CD8-positive, alpha-beta memory T cell (primary cell): ENCODE measurements around the gene PCK2. TPM values are rescaled to one million over a fixed set of nuclear protein-coding genes. Genes with fewer than 3 reads are reported as not detected.
A peak's percentile ranks its signal among the peaks of the same experiment; 100 is the strongest.
"Not testable (repeated sequence)": the region's sequence is repeated elsewhere in the genome, so short reads cannot be mapped to it uniquely, and the experiment has no call there.

Source experiments
- CTCF ChIA-PET: fragments of 350-600 bp; sonication (Branson Sonifier 250); formaldehyde crosslinking; loops from one replicate; lab custom pipeline; 2021; ENCODE audit warnings: antibody characterized with exemption; lab: Charles Lee
- POLR2A ChIA-PET: fragments of 350-600 bp; sonication (Branson Sonifier 250); formaldehyde crosslinking; loops from one replicate; lab custom pipeline; 2021; ENCODE audit warnings: antibody characterized with exemption; lab: Charles Lee
- DNase-seq, 5 donors: peaks; one replicate each; pipeline versions ENCODE4 v3.0.0 to v3.0.0-alpha.2; 2020 to 2022; ENCODE audit warnings: mixed read lengths in 1 of 5
- H3K27ac ChIP-seq: one replicate; pipeline ENCODE4 v1.7.0; 2013; ENCODE audit warnings: low read depth, mild to moderate bottlenecking, low read length, moderate library complexity
- H3K27me3 ChIP-seq: 2 replicates; pipeline ENCODE4 v1.7.0; 2013; ENCODE audit warnings: low read length, mild to moderate bottlenecking; ENCODE audit not compliant: insufficient read depth, poor library complexity, severe bottlenecking
- H3K36me3 ChIP-seq: 2 replicates; pipeline ENCODE4 v1.7.0; 2013; ENCODE audit warnings: mild to moderate bottlenecking, low read length, moderate library complexity; ENCODE audit not compliant: insufficient read depth
- H3K4me1 ChIP-seq: 2 replicates; pipeline ENCODE4 v1.7.0; 2013; ENCODE audit warnings: mild to moderate bottlenecking, low read length, moderate library complexity; ENCODE audit not compliant: insufficient read depth
- H3K4me3 ChIP-seq: 2 replicates; pipeline ENCODE4 v1.7.0; 2013; ENCODE audit warnings: mild to moderate bottlenecking, low read length
- H3K9me3 ChIP-seq: 2 replicates; pipeline ENCODE4 v1.7.0; 2013; ENCODE audit warnings: mild to moderate bottlenecking, low read length
- H3K27ac Mint-ChIP-seq, 8 donors: one replicate each; pipeline ENCODE4 v1.8.0; 2020 to 2021; ENCODE audit warnings: mixed read lengths in 8 of 8, mild to moderate bottlenecking in 6 of 8, inconsistent platforms in 3 of 8, moderate library complexity in 3 of 8
- H3K27me3 Mint-ChIP-seq, 2 donors: one replicate each; pipeline ENCODE4 v1.8.0; 2020 to 2021; ENCODE audit warnings: mixed read lengths in 2 of 2, mild to moderate bottlenecking in 1 of 2, moderate library complexity in 1 of 2
- H3K36me3 Mint-ChIP-seq, 3 donors: one replicate each; pipeline ENCODE4 v1.8.0; 2020 to 2021; ENCODE audit warnings: mixed read lengths in 3 of 3, inconsistent platforms in 1 of 3, mild to moderate bottlenecking in 1 of 3
- H3K4me1 Mint-ChIP-seq, 3 donors: one replicate each; pipeline ENCODE4 v1.8.0; 2020 to 2021; ENCODE audit warnings: mixed read lengths in 3 of 3, inconsistent platforms in 1 of 3, mild to moderate bottlenecking in 1 of 3
- H3K4me3 Mint-ChIP-seq, 7 donors: one replicate each; pipeline ENCODE4 v1.8.0; 2020 to 2021; ENCODE audit warnings: mixed read lengths in 7 of 7, mild to moderate bottlenecking in 6 of 7, moderate library complexity in 4 of 7, inconsistent platforms in 2 of 7
- H3K9me3 Mint-ChIP-seq, 5 donors: one replicate each; pipeline ENCODE4 v1.8.0; 2020 to 2022; ENCODE audit warnings: mixed read lengths in 5 of 5, mild to moderate bottlenecking in 3 of 5, moderate library complexity in 2 of 5, inconsistent platforms in 1 of 5
- polyA plus RNA-seq: library from polyadenylated mRNA; unstranded; fragments of 300-500 nt; fragmentation: Illumina TruSeq; gene quantifications from one replicate; pipeline ENCODE4 v1.2.3, GENCODE V29; 2021
- total RNA-seq, 2 experiments: library from RNA; stranded (reverse); gene quantifications; one replicate each; pipeline ENCODE4 v1.2.3, GENCODE V29; 2021

The PCK2 gene
- total RNA-seq (10 to 100 TPM; 79.6 to 88.3 TPM), polyA plus RNA-seq (16.9 TPM)

GRCh38 chr14:24093901-24094840 is at the start of gene PCK2:
PCK2 (plus strand) TSS chr14:24094311; CDS start chr14:24094406, 95 bp downstream.
- Histone ChIP-seq H3K27me3 (no peaks in the 10 kb centered on the region), H3K36me3 (no peaks in the 10 kb centered on the region), H3K4me1 (peaks cover 16% of the 10 kb centered on the region), H3K9me3 (no peaks in the 10 kb centered on the region), H3K27ac (peak within 1 kb of the TSS; percentile 83), H3K4me3 (peak within 1 kb of the TSS; percentile 93)
- peak within 1 kb of the TSS; percentile 65 to 98 (median 95) for H3K27ac Mint-ChIP-seq
- H3K4me3 Mint-ChIP-seq, result peak within 1 kb of the TSS; percentile 93 to 99 (median 97)
- no peaks in the 10 kb centered on the region for H3K27me3 Mint-ChIP-seq
- ChIA-PET POLR2A (interaction anchor here (1.0 to 4.9 kb wide), 4 partner anchors 13 to 119 kb away, joined by 5 to 29 read pairs (median 16); partner anchors contain the start of genes CHMP4A, DCAF11 and NRL), CTCF (interaction anchor here (0.9 to 12.1 kb wide), 7 partner anchors 11 to 148 kb away, joined by 3 to 185 read pairs (median 5); partner anchors contain the start of genes CARMIL3 and TINF2)
- DNase-seq, result peak; percentile 63 to 77 (median 67)
- H3K9me3 Mint-ChIP-seq, result no peaks in the 10 kb centered on the region
- H3K36me3 Mint-ChIP-seq, result peaks cover 0 to 21% (median 1%) of the 10 kb centered on the region in 3 donors
- H3K4me1 Mint-ChIP-seq, result peaks cover 28 to 37% (median 37%) of the 10 kb centered on the region in 3 donors

DNA sequence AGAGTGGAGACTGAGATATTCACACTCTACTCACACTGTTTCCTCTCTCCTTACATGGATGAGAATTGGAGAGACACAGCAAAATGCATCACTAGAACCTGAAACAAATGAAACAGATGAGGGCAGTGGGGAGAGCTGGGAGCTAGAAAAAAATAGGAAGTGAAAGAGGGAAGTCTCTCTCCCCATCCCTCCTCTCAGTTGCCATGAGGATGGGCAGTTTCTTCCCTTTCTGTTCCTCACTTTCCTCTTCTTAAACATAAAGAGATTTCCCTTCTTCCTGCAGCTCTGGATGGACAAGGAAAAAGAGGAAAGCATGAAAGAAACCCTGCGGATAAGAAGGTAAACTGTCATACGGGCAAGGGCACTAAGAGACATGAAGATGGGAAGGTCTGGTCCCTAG is 45.1 kb upstream of the PCK2 start:
- H3K9me3 Mint-ChIP-seq, DNase-seq, H3K27ac Mint-ChIP-seq, POLR2A ChIA-PET, H3K9me3 ChIP-seq, H3K27me3 ChIP-seq, H3K4me1 ChIP-seq, H3K36me3 ChIP-seq, H3K4me3 ChIP-seq, H3K27ac ChIP-seq, H3K36me3 Mint-ChIP-seq: not testable (repeated sequence)
- Mint-ChIP-seq H3K27me3 (peaks cover 0 to 21% of the 10 kb centered on the region in 2 donors), H3K4me1 (peaks cover 22 to 34% (median 29%) of the 10 kb centered on the region in 3 donors), H3K4me3 (peak overlapping the region in 1 of 7 donors; percentile 34)
- CTCF ChIA-PET, result interaction anchor here (1.8 kb wide), 1 partner anchor 285 kb away, joined by 4 read pairs; no protein-coding TSS in a partner anchor

- H3K9me3 Mint-ChIP-seq, H3K36me3 ChIP-seq, H3K27ac ChIP-seq, H3K4me3 ChIP-seq, POLR2A ChIA-PET, H3K9me3 ChIP-seq, DNase-seq, H3K4me1 ChIP-seq, H3K36me3 Mint-ChIP-seq, H3K27me3 ChIP-seq: not testable (repeated sequence)
- H3K27me3 Mint-ChIP-seq, result peaks cover 0 to 15% of the 10 kb centered on the region in 2 donors
- H3K27ac Mint-ChIP-seq, result peak overlapping the region in 1 of 8 donors; percentile 47
- H3K4me1 Mint-ChIP-seq, result peaks cover 16 to 20% (median 19%) of the 10 kb centered on the region in 3 donors
- CTCF ChIA-PET, result interaction anchor here (1.8 to 2.2 kb wide), 4 partner anchors 30 to 283 kb away, joined by 4 to 14 read pairs (median 10); no protein-coding TSS in a partner anchor
- H3K4me3 Mint-ChIP-seq, result peak overlapping the region; percentile 77 to 86 (median 79)
Observed at GRCh38 chr14:24050753-24051152, 43.4 kb upstream of the PCK2 start.

GRCh38 chr14:24051176-24051788 is 42.8 kb upstream of the PCK2 start:
- DNase-seq, result no peak
- H3K27ac Mint-ChIP-seq, result peak overlapping the region in 4 of 8 donors; percentile 33 to 84 (median 50)
- H3K36me3 Mint-ChIP-seq, result peaks cover 0 to 1% (median 0%) of the 10 kb centered on the region in 3 donors
- Histone ChIP-seq H3K4me1 (peaks cover 9% of the 10 kb centered on the region), H3K36me3 (no peaks in the 10 kb centered on the region), H3K9me3 (no peaks in the 10 kb centered on the region), H3K27me3 (no peaks in the 10 kb centered on the region), H3K27ac (no peak overlapping the region), H3K4me3 (peak overlapping the region; percentile 66)
- peaks cover 0 to 12% of the 10 kb centered on the region in 2 donors for H3K27me3 Mint-ChIP-seq
- POLR2A ChIA-PET, result interaction anchor here (1.4 kb wide), 1 partner anchor 30 kb away, joined by 5 read pairs; no protein-coding TSS in a partner anchor
- CTCF ChIA-PET, result interaction anchor here (0.8 to 2.2 kb wide), 6 partner anchors 29 to 573 kb away, joined by 3 to 14 read pairs (median 6); no protein-coding TSS in a partner anchor
- H3K4me1 Mint-ChIP-seq, result peaks cover 15 to 20% (median 18%) of the 10 kb centered on the region in 3 donors
- no peaks in the 10 kb centered on the region for H3K9me3 Mint-ChIP-seq
- peak overlapping the region; percentile 77 to 86 (median 79) for H3K4me3 Mint-ChIP-seq

DNA sequence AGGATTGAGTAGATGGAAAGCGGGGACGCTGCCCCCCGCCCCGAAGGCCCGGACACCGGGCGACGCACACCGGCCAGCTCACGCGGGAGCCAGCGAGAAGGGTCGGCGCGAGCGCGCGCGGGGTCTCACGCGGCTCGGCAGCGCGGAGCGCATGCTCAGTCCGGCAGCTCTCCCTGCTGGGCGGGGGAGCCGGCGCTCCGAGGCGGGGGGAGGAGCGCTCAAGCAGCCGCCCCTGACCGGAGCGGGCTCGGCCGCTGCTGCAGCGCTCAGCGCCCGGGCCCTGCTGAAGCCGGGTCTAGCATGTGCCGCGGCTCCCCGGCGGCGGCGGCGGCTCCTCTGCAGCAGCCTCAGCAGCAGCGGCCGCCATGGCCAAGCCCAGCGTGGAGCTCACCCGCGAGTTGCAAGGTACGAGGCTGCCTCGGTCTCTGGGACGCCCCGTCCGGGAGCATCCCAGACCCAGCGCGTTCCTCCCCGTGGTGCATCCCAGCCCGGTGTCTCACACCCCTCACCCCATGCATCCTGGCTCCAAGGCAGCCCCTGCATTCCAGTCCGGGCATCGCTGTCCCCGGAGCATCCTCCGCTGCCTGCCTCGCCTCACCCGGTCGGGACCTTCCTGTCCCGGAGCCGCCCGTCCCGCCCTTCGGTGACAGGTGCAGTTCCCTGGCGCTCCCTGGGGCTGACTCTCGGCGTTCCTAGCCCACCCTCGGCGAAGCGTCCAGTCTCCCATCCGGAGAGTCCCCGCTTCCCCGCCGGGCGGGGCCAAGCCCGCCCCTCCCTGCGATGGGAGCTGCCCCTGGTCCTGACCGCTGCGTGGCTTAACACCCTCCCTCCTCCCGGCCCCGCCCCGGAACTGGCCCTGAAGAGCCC is 42.1 kb upstream of the PCK2 start, which contains the start of gene CARMIL3:
Gene CARMIL3 (plus strand): TSS at position 221 of the 867 bp plus-strand sequence. CDS start 145 bp downstream, at position 366.
- no peaks in the 10 kb centered on the region for H3K9me3 ChIP-seq
- peak; percentile 49 to 73 (median 56) for DNase-seq
- Mint-ChIP-seq H3K27me3 (peaks cover 0 to 8% of the 10 kb centered on the region in 2 donors), H3K9me3 (no peaks in the 10 kb centered on the region), H3K4me1 (peaks cover 15 to 20% (median 18%) of the 10 kb centered on the region in 3 donors), H3K36me3 (peaks cover 0 to 1% (median 0%) of the 10 kb centered on the region in 3 donors), H3K4me3 (peak within 1 kb of the TSS; percentile 78 to 90 (median 84)), H3K27ac (peak within 1 kb of the TSS in 6 of 8 donors; percentile 16 to 94 (median 58))
- ChIA-PET CTCF (interaction anchor here (0.8 to 2.2 kb wide), 6 partner anchors 28 to 573 kb away, joined by 3 to 14 read pairs (median 6); no protein-coding TSS in a partner anchor), POLR2A (interaction anchor here (0.5 to 1.4 kb wide), 3 partner anchors 29 to 103 kb away, joined by 3 to 5 read pairs (median 4); no protein-coding TSS in a partner anchor)
- no peaks in the 10 kb centered on the region for H3K27me3 ChIP-seq
- no peak within 1 kb of the TSS for H3K27ac ChIP-seq
- peak within 1 kb of the TSS; percentile 66 for H3K4me3 ChIP-seq
- H3K36me3 ChIP-seq, result no peaks in the 10 kb centered on the region
- peaks cover 9% of the 10 kb centered on the region for H3K4me1 ChIP-seq

DNA sequence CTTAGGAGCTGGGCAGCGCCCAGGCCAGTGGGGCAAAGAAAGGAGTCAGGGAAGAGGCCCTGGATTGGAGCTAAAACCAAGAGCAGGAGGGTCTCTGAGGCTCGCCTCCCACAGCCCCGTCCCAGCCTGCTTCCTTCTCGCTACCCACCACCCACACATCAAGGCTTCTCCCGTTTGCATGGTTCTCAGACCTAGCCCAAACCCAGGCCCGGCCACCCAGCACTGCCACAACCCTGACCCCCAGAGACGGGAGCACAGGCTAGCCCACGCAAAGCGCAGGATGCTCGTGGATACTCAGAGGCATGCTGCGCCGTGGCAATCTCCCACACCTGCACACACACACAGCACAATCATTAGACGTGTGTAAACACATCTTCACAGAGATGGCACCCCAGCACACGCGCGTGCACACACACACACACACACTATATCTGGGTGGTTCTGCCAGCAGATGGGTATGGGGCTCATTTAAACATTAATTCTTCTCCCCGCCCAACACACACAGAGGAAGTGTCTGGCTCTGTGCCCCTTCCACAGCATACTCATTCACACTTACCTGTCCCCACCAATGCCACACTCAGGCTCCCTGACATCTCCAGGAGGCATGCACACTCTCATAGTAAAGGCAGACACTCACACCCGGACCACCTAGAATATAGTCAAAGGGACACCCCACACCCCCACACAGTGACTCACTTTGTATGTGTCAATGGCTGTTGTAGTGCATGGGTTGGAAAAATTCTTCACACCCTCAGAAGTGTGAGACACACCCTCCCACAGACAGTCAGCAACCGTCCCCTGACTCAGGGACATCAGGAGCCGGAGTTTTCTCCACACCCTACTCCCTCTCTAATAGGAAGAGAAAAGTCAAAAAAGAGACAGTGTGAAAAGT is 41.2 kb upstream of the PCK2 start:
- Histone ChIP-seq H3K27me3 (no peaks in the 10 kb centered on the region), H3K4me1 (peaks cover 9% of the 10 kb centered on the region), H3K27ac (no peak overlapping the region), H3K9me3 (no peaks in the 10 kb centered on the region), H3K36me3 (no peaks in the 10 kb centered on the region), H3K4me3 (peak overlapping the region; percentile 66)
- Mint-ChIP-seq H3K36me3 (peaks cover 0 to 1% (median 0%) of the 10 kb centered on the region in 3 donors), H3K4me1 (peaks cover 15 to 20% (median 18%) of the 10 kb centered on the region in 3 donors), H3K9me3 (no peaks in the 10 kb centered on the region), H3K27ac (peak overlapping the region in 6 of 8 donors; percentile 14 to 94 (median 55)), H3K4me3 (peak overlapping the region; percentile 76 to 90 (median 83)), H3K27me3 (peaks cover 0 to 8% of the 10 kb centered on the region in 2 donors)
- DNase-seq, result peak in 4 of 5 donors; percentile 15 to 68 (median 28)
- ChIA-PET CTCF (interaction anchor here (2.1 to 6.3 kb wide), 4 partner anchors 27 to 56 kb away, joined by 8 to 114 read pairs (median 14); no protein-coding TSS in a partner anchor), POLR2A (interaction anchor here (0.6 to 1.4 kb wide), 3 partner anchors 28 to 103 kb away, joined by 3 to 5 read pairs (median 5); no protein-coding TSS in a partner anchor)
